ENCODE results near the gene TRDMT1.

TRDMT1 gene

GRCh38 chr10:17188644-17189172, 12.8 kb downstream of the TRDMT1 start:
- Histone ChIP-seq H3K4me3 (ENCODE audit: low read length) (no peak overlapping the region), H3F3A (ENCODE audit: control insufficient read depth, insufficient read depth) (no peaks in the 10 kb centered on the region; the same call in 1 of the 2 replicates), H3K27me3 (ENCODE audit: control insufficient read depth, low read length) (no peaks in the 10 kb centered on the region), H3K79me2 (ENCODE audit: control insufficient read depth, low read length) (peaks cover 13% of the 10 kb centered on the region), H3K27ac (ENCODE audit: low read depth, low read length) (no peak overlapping the region), H3K9me2 (replicated peaks; ENCODE audit: control insufficient read depth, low read length) (no peaks in the 10 kb centered on the region), H3K4me2 (ENCODE audit: low read length) (no peak overlapping the region), H3K4me1 (ENCODE audit: control insufficient read depth, low read length) (peaks cover 3% of the 10 kb centered on the region), H4K20me1 (ENCODE audit: control insufficient read depth, insufficient read depth, low read depth, low read length) (no peaks in the 10 kb centered on the region), H3K36me3 (ENCODE audit: control insufficient read depth, low read length) (no peaks in the 10 kb centered on the region), H3K9me3 (ENCODE audit: control insufficient read depth, insufficient read depth, low read length) (no peaks in the 10 kb centered on the region)
- TF ChIP-seq CTCF (IDR thresholded peaks at IDR 0.05; ENCODE audit: low read depth, low read length, poor library complexity, severe bottlenecking): no peak

GRCh38 chr10:17185873-17186272, 15.6 kb downstream of the TRDMT1 start:
- H3K9me2 ChIP-seq (replicated peaks; ENCODE audit: control insufficient read depth, low read length): no peaks in the 10 kb centered on the region
- no peaks in the 10 kb centered on the region for H3K9me3 ChIP-seq (ENCODE audit: control insufficient read depth, insufficient read depth, low read length)
- peaks cover 6% of the 10 kb centered on the region for H3K4me1 ChIP-seq (ENCODE audit: control insufficient read depth, low read length)
- peaks cover 10% of the 10 kb centered on the region; the same call in 1 of the 2 replicates for H3K79me2 ChIP-seq (ENCODE audit: control insufficient read depth, low read length)
- TF ChIP-seq EZH2phosphoT487 (IDR thresholded peaks at IDR 0.05; ENCODE audit: borderline replicate concordance, low read length) (no peak), CTCF (IDR thresholded peaks at IDR 0.05; ENCODE audit: low read depth, low read length, poor library complexity, severe bottlenecking) (no peak)
- H3K4me2 ChIP-seq (ENCODE audit: low read length): no peak overlapping the region
- H3K36me3 ChIP-seq (ENCODE audit: control insufficient read depth, low read length): no peaks in the 10 kb centered on the region
- no peaks in the 10 kb centered on the region for H3K27me3 ChIP-seq (ENCODE audit: control insufficient read depth, low read length)
- no peaks in the 10 kb centered on the region for H4K20me1 ChIP-seq (ENCODE audit: control insufficient read depth, insufficient read depth, low read depth, low read length)
- no peak overlapping the region for H3K27ac ChIP-seq (ENCODE audit: low read depth, low read length)
- H3F3A ChIP-seq (ENCODE audit: control insufficient read depth, insufficient read depth): no peaks in the 10 kb centered on the region; the same call in 1 of the 2 replicates
- H3K4me3 ChIP-seq (ENCODE audit: low read length): no peak overlapping the region

DNA sequence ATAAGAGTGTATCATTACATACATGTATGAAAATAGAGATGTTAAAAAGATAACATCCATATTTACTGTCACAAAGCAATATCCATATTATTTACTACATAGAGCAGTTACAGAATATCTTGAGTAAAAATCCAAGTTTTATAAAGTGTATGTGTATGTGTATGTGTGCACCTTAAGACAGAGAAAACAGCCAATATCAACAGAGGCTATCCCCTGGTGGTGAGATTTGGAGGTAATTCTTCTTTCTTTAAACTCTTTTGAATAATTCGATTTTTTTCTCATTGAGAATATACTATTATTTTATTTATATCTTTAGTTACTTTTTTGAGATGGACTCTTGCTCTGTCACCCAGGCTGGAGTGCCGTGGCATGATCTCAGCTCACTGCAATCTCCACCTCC, 18.4 kb downstream of the TRDMT1 start:
- TF ChIP-seq EZH2phosphoT487 (IDR thresholded peaks at IDR 0.05; ENCODE audit: borderline replicate concordance, low read length) (no peak), CTCF (IDR thresholded peaks at IDR 0.05; ENCODE audit: low read depth, low read length, poor library complexity, severe bottlenecking) (no peak)
- H3K36me3 ChIP-seq (ENCODE audit: control insufficient read depth, low read length): no peaks in the 10 kb centered on the region
- no peak overlapping the region for H3K27ac ChIP-seq (ENCODE audit: low read depth, low read length)
- peaks cover 6% of the 10 kb centered on the region for H3K4me1 ChIP-seq (ENCODE audit: control insufficient read depth, low read length)
- H3F3A ChIP-seq (ENCODE audit: control insufficient read depth, insufficient read depth): no peaks in the 10 kb centered on the region; the same call in 1 of the 2 replicates
- H3K4me2 ChIP-seq (ENCODE audit: low read length): no peak overlapping the region
- no peak overlapping the region for H3K4me3 ChIP-seq (ENCODE audit: low read length)
- peaks cover 7% of the 10 kb centered on the region; the same call in 1 of the 2 replicates for H3K79me2 ChIP-seq (ENCODE audit: control insufficient read depth, low read length)
- H3K9me3 ChIP-seq (ENCODE audit: control insufficient read depth, insufficient read depth, low read length): no peaks in the 10 kb centered on the region
- no peaks in the 10 kb centered on the region for H4K20me1 ChIP-seq (ENCODE audit: control insufficient read depth, insufficient read depth, low read depth, low read length)
- H3K27me3 ChIP-seq (ENCODE audit: control insufficient read depth, low read length): no peaks in the 10 kb centered on the region
- H3K9me2 ChIP-seq (replicated peaks; ENCODE audit: control insufficient read depth, low read length): no peaks in the 10 kb centered on the region

All from DOHH2 (cell line).